ENCODE data around the gene BTBD9. TPM values are rescaled to one million over a fixed set of nuclear protein-coding genes. Genes with fewer than 3 reads are reported as not detected.

BTBD9 gene
- total RNA-seq, 2 donors from 2014 or later = 15.3 to 23.6 TPM

DNA sequence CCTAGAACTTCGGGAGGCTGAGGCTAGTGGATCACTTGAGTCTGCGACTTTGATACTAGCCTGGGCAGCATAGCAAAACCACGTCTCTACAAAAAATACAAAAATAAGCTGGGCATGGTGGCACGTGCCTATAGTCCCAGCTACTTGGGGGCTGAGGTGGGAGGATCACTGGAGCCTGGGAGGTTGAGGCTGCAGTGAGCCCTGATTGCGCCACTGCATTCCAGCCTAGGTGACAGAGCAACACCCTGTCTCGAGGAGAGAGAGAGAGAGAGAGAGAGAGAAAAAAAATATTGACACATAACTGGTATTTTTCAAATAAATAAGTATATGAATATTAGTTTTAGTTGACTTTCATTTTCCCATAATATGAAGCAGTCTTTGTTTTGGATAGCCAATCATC, 222.2 kb downstream of the BTBD9 start:
- no peak overlapping the region for H3K9ac ChIP-seq (ENCODE audit: low read depth in 2 of 2, low read length in 2 of 2)
- H3K4me1 ChIP-seq = no peaks in the 10 kb centered on the region
- H3K27ac ChIP-seq = no peak overlapping the region
- H3K27me3 ChIP-seq = no peaks in the 10 kb centered on the region
- H3K4me3 ChIP-seq = no peak overlapping the region
- no peak for DNase-seq
- no peaks in the 10 kb centered on the region for H3K9me3 ChIP-seq
- TF ChIP-seq, protein P1, sequence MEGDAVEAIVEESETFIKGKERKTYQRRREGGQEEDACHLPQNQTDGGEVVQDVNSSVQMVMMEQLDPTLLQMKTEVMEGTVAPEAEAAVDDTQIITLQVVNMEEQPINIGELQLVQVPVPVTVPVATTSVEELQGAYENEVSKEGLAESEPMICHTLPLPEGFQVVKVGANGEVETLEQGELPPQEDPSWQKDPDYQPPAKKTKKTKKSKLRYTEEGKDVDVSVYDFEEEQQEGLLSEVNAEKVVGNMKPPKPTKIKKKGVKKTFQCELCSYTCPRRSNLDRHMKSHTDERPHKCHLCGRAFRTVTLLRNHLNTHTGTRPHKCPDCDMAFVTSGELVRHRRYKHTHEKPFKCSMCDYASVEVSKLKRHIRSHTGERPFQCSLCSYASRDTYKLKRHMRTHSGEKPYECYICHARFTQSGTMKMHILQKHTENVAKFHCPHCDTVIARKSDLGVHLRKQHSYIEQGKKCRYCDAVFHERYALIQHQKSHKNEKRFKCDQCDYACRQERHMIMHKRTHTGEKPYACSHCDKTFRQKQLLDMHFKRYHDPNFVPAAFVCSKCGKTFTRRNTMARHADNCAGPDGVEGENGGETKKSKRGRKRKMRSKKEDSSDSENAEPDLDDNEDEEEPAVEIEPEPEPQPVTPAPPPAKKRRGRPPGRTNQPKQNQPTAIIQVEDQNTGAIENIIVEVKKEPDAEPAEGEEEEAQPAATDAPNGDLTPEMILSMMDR (IDR thresholded peaks at IDR 0.05) = no peak
- no peaks in the 10 kb centered on the region for H3K36me3 ChIP-seq
- intact Hi-C loops (cut with DNase I) = no loop called here

DNA sequence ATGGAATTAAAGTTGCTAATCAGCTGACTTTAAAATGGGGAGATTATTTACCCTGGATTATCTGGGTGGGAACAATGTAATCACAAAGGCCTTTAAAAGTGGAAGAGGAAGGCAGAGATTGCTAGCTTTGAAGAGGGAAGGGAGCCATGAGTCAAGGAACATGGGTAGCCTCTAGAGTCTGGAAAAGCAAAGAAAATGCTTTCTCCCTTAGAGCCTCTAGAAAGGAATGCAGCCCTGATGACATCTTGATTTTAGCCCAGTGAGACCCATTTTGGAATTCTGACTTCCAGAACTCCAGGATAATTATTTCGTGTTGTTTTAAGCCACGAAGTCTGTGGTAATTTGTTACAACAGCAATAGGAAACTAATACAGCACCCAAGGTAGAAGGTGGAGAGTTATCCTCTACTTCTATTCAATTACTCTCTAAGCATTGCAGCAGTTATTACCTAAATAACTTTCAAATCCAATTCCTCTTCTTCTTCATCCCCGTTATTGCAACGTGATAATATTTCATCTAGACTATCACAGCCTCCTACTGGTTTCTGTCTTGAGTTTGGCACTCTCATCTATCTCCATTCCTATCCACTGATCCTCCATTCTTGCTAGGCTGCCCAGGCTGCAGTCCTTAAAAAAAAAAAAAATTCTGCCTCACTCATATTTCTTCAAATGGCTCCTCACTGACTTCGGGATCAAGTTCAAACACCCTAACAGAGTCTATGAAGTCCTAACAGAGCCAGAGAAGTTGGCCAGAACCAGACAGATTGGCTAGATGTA, 224.3 kb downstream of the BTBD9 start:
- H3K4me3 ChIP-seq = no peak overlapping the region
- no peaks in the 10 kb centered on the region for H3K27me3 ChIP-seq
- intact Hi-C loops (cut with DNase I) = no loop called here
- DNase-seq = no peak
- H3K27ac ChIP-seq = no peak overlapping the region
- no peaks in the 10 kb centered on the region for H3K4me1 ChIP-seq
- H3K9me3 ChIP-seq = no peaks in the 10 kb centered on the region
- H3K9ac ChIP-seq (ENCODE audit: low read depth in 2 of 2, low read length in 2 of 2) = no peak overlapping the region
- TF ChIP-seq, protein P1 (IDR thresholded peaks at IDR 0.05) = no peak
- H3K36me3 ChIP-seq = no peaks in the 10 kb centered on the region

DNA sequence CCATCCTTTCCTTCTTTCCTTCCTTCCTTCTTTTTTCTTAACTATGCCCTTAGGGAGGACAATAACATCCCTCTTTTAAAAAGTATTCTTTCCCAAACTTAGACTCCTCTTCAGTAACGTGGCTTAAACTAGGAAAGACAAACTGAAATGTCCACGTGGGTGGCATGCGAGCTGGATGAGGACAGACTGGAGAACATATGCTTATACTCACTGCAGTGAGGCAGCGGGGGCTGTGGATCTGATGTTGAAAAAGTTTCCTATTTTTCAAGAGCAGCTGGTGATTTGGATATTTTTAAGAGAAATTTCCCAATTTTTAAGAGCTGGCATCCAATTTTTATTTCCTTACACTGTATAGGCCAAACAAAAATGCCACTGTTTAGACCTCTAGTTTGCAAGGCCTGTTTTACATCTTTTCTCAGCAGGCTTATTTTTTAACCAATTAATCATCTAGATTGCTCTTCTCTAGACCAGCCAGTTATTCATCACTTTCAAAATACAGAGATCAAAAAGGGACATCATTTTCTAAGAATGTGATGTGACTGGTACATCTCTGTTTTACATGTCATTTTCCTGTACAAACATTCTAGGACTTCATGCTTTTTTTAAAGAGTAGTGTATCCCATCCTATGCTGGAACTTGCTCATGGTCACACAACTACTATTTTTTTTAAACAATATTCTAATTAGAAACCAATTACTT, 226.5 kb downstream of the BTBD9 start:
- no peak overlapping the region for H3K4me3 ChIP-seq
- DNase-seq = no peak
- no peak overlapping the region for H3K9ac ChIP-seq (ENCODE audit: low read depth in 2 of 2, low read length in 2 of 2)
- no peaks in the 10 kb centered on the region for H3K4me1 ChIP-seq
- no peaks in the 10 kb centered on the region for H3K36me3 ChIP-seq
- no peaks in the 10 kb centered on the region for H3K27me3 ChIP-seq
- intact Hi-C loops (cut with DNase I) = no loop called here
- H3K27ac ChIP-seq = no peak overlapping the region
- H3K9me3 ChIP-seq = no peaks in the 10 kb centered on the region
- TF ChIP-seq, protein P1 (IDR thresholded peaks at IDR 0.05) = no peak

DNA sequence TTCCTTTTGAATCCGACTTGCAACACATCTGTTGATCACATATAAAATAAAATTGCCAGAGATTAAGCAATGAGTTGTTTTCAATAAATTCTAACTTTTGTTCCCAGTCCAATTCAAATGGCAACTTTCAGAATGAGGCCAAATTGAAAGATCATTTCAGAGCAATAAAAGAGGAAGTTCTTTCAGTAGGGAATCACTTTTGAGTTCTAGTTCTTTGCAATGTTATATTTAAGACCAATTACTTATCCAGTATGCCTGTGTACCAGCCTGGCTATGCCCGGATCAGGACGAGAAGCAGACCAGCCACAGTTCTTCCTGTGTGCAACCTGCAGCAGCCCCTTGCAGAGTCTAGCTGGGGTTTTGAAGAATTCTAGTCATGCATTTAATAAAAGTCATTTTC, 232.5 kb downstream of the BTBD9 start:
- Histone ChIP-seq H3K36me3 (no peaks in the 10 kb centered on the region), H3K4me3 (no peak overlapping the region), H3K27me3 (no peaks in the 10 kb centered on the region), H3K9me3 (no peaks in the 10 kb centered on the region), H3K9ac (ENCODE audit: low read depth in 2 of 2, low read length in 2 of 2) (no peak overlapping the region), H3K27ac (no peak overlapping the region), H3K4me1 (no peaks in the 10 kb centered on the region)
- DNase-seq = no peak
- TF ChIP-seq, protein P1 (IDR thresholded peaks at IDR 0.05) = no peak
- intact Hi-C loops (cut with DNase I) = no loop called here

DNA sequence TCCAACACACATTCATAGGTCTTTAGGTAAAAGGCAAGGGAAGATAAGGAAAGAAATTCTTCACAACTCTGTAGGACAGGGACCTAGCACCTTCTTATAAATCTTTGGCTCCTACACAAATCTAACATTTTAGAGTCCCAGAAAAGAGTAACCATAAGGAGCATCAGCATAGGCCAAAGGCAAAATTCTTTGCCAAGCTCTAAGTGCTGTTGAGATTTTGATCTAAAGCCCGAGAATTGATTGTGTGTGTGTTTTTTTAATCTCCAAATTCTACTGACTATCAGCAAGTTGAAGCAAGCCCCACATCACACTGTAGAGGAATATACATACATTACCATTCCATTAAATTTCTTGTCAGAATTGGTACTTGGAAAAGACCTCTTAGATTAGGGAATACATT, 233.6 kb downstream of the BTBD9 start:
- no peak for DNase-seq
- H3K9me3 ChIP-seq = no peaks in the 10 kb centered on the region
- H3K27ac ChIP-seq = no peak overlapping the region
- no peaks in the 10 kb centered on the region for H3K36me3 ChIP-seq
- no peak overlapping the region for H3K4me3 ChIP-seq
- no peaks in the 10 kb centered on the region for H3K4me1 ChIP-seq
- intact Hi-C loops (cut with DNase I) = no loop called here
- TF ChIP-seq, protein P1 (IDR thresholded peaks at IDR 0.05) = no peak
- no peaks in the 10 kb centered on the region for H3K27me3 ChIP-seq
- no peak overlapping the region for H3K9ac ChIP-seq (ENCODE audit: low read depth in 2 of 2, low read length in 2 of 2)

Data from colonic mucosa (tissue), 4 donors.